ENCODE results near the gene USP31. TPM values are rescaled to one million over a fixed set of nuclear protein-coding genes. Genes with fewer than 3 reads are reported as not detected.
A peak's percentile ranks its signal among the peaks of the same experiment; 100 is the strongest.

Gene USP31
- polyA plus RNA-seq, 2 of the 4 experiments (the other 2 are of a cell fraction), result 8.3 to 18.0 TPM

DNA sequence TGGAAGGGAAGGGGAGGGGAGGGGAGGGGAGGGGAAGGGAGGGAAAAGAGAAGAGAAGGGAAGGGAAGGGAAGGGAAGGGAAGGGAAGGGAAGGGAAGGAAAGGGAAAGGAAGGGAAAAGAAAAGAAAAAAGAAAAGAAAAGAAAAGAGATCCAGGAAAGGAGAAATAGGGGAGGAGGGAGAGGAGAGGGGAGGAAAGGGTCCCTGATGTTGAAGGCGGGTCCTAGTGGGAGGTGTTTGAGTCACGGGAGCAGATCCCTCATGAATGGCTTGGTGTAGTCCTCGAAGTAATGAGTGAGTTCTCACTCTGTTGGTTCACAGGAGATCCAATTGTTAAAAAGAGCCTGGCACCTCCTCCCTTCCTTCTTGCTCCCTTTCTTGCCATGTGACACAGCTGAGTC lies 6.9 kb upstream of the USP31 start:
- H3K9me3 ChIP-seq, result no peaks in the 10 kb centered on the region
- H3K27ac ChIP-seq, result no peak overlapping the region
- WGBS (ENCODE audit: missing lambda C conversion rate), result 46% methylated on average over 3 of the region's 3 CpGs
- DNase-seq (ENCODE audit: low read depth in 1 of 2, low spot score in 1 of 2) (no peak), FAIRE-seq (no peak), ATAC-seq (no peak)
- CTCF ChIA-PET, result no interaction called here
- TF ChIP-seq, protein P1, sequence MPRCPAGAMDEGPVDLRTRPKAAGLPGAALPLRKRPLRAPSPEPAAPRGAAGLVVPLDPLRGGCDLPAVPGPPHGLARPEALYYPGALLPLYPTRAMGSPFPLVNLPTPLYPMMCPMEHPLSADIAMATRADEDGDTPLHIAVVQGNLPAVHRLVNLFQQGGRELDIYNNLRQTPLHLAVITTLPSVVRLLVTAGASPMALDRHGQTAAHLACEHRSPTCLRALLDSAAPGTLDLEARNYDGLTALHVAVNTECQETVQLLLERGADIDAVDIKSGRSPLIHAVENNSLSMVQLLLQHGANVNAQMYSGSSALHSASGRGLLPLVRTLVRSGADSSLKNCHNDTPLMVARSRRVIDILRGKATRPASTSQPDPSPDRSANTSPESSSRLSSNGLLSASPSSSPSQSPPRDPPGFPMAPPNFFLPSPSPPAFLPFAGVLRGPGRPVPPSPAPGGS (IDR thresholded peaks at IDR 0.05), result no peak
- TF ChIP-seq TFCP2L1 (CRISPR knock-in tag; IDR thresholded peaks at IDR 0.05) (no peak), PHF8 (IDR thresholded peaks at IDR 0.05; ENCODE audit: borderline replicate concordance, low read depth) (no peak), ZFP36 (IDR thresholded peaks at IDR 0.05; ENCODE audit: borderline replicate concordance, partially characterized antibody) (no peak), EHF (CRISPR knock-in tag; IDR thresholded peaks at IDR 0.05) (no peak), BHLHE40 (IDR thresholded peaks at IDR 0.05; ENCODE audit: low read depth, low read length) (no peak), CEBPB (IDR thresholded peaks at IDR 0.05) (no peak), HDAC2 (IDR thresholded peaks at IDR 0.05) (no peak), RNF2 (IDR thresholded peaks at IDR 0.05; ENCODE audit: borderline replicate concordance, low read depth) (no peak), NFE2L2 (conservative IDR thresholded peaks at IDR 0.05; ENCODE audit: low read length) (no peak), CHD2 (IDR thresholded peaks at IDR 0.05; ENCODE audit: low read length, partially characterized antibody) (no peak), JUNB (IDR thresholded peaks at IDR 0.05) (no peak), FOXS1 (CRISPR knock-in tag; IDR thresholded peaks at IDR 0.05) (no peak), CHD4 (IDR thresholded peaks at IDR 0.05; ENCODE audit: borderline replicate concordance) (no peak)
- TF ChIP-seq, protein P2, sequence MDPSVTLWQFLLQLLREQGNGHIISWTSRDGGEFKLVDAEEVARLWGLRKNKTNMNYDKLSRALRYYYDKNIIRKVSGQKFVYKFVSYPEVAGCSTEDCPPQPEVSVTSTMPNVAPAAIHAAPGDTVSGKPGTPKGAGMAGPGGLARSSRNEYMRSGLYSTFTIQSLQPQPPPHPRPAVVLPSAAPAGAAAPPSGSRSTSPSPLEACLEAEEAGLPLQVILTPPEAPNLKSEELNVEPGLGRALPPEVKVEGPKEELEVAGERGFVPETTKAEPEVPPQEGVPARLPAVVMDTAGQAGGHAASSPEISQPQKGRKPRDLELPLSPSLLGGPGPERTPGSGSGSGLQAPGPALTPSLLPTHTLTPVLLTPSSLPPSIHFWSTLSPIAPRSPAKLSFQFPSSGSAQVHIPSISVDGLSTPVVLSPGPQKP (IDR thresholded peaks at IDR 0.05; ENCODE audit: low read depth, low read length), result no peak
- no peak overlapping the region for H3K4me3 ChIP-seq
- H3K4me1 ChIP-seq, result no peaks in the 10 kb centered on the region
- POLR2A ChIA-PET, result no interaction called here
- no peak overlapping the region for H3K4me2 ChIP-seq

DNA sequence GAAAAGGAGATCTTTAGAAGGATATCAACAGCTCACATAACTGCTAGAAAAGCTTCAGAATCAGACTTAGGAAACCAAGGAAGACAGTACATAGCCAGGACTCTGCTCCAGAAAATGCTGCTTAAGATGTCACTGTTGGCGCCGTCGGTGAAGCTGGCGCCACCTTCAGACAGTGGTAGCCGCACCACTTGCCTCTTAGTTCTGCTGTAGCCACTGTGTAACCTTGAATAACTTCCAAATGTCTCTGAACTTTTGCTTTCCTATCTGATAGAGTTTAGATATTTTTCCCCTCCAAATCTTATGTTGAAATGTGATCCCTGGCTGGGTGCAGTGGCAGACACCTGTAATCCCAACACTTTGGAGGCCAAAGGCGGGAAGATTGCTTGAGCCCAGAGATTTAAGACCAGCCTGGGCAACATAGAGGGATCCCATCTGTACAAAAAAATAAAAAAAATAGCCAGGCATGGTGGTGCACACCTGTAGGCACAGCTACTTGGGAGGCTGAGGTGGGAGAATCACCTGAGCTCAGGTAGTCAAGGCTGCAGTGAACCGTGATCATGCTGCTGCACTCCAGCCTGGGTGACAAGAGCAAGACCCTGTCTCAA lies 6.3 kb upstream of the USP31 start:
- POLR2A ChIA-PET, result no interaction called here
- 20% methylated on average over 7 of the region's 7 CpGs for WGBS (ENCODE audit: missing lambda C conversion rate)
- Histone ChIP-seq H3K9me3 (no peaks in the 10 kb centered on the region), H3K4me3 (no peak overlapping the region), H3K27ac (no peak overlapping the region), H3K4me1 (no peaks in the 10 kb centered on the region), H3K4me2 (no peak overlapping the region)
- peak in 1 of 2 experiments; percentile 41 for DNase-seq (ENCODE audit: low read depth in 1 of 2, low spot score in 1 of 2)
- CTCF ChIA-PET, result interaction anchor here (1.1 kb wide), 1 partner anchor 279 kb away, joined by 4 read pairs; no protein-coding TSS in a partner anchor
- FAIRE-seq, result no peak
- peak; percentile 83 to 93 for ATAC-seq
- TF ChIP-seq ZNF302 (CRISPR knock-in tag; IDR thresholded peaks at IDR 0.05), result no peak
- no peak for TF ChIP-seq FOSB (CRISPR knock-in tag; IDR thresholded peaks at IDR 0.05)
- no peak for TF ChIP-seq CEBPB (IDR thresholded peaks at IDR 0.05)
- TF ChIP-seq CBX8 (IDR thresholded peaks at IDR 0.05), result no peak
- TF ChIP-seq RAD21 (conservative IDR thresholded peaks at IDR 0.05 in 1 of 2, IDR thresholded peaks at IDR 0.05 in 1 of 2), result peak in 1 of 2 experiments; percentile 33; a peak in 2 of 5 replicates
- no peak for TF ChIP-seq ZC3H11A (IDR thresholded peaks at IDR 0.05)
- no peak for TF ChIP-seq HOXA7 (CRISPR knock-in tag; IDR thresholded peaks at IDR 0.05)
- TF ChIP-seq POLR2AphosphoS2 (conservative IDR thresholded peaks at IDR 0.05; ENCODE audit: low read length), result no peak
- TF ChIP-seq, protein P3, sequence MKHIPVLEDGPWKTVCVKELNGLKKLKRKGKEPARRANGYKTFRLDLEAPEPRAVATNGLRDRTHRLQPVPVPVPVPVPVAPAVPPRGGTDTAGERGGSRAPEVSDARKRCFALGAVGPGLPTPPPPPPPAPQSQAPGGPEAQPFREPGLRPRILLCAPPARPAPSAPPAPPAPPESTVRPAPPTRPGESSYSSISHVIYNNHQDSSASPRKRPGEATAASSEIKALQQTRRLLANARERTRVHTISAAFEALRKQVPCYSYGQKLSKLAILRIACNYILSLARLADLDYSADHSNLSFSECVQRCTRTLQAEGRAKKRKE (CRISPR knock-in tag; IDR thresholded peaks at IDR 0.05; ENCODE audit: low read depth), result no peak
- TF ChIP-seq SREBF2 (IDR thresholded peaks at IDR 0.05), result no peak
- TF ChIP-seq, protein P4, sequence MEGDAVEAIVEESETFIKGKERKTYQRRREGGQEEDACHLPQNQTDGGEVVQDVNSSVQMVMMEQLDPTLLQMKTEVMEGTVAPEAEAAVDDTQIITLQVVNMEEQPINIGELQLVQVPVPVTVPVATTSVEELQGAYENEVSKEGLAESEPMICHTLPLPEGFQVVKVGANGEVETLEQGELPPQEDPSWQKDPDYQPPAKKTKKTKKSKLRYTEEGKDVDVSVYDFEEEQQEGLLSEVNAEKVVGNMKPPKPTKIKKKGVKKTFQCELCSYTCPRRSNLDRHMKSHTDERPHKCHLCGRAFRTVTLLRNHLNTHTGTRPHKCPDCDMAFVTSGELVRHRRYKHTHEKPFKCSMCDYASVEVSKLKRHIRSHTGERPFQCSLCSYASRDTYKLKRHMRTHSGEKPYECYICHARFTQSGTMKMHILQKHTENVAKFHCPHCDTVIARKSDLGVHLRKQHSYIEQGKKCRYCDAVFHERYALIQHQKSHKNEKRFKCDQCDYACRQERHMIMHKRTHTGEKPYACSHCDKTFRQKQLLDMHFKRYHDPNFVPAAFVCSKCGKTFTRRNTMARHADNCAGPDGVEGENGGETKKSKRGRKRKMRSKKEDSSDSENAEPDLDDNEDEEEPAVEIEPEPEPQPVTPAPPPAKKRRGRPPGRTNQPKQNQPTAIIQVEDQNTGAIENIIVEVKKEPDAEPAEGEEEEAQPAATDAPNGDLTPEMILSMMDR (IDR thresholded peaks at IDR 0.05), result peak; percentile 47

Data from A549 (cell line).